SK-N-SH (cell line): Measurements from ENCODE around the gene CHRNA5. TPM values are rescaled to one million over a fixed set of nuclear protein-coding genes. Genes with fewer than 3 reads are reported as not detected.
A peak's percentile ranks its signal among the peaks of the same experiment; 100 is the strongest.

Experiments
- CTCF ChIA-PET: fragments of 300-600, 350-600 bp; formaldehyde crosslinking; extraction: SDS; loops from one replicate; lab custom pipeline; 2021; lab: Yijun Ruan, JAX
- POLR2A ChIA-PET: fragments of 350-600 bp; sonication (Branson Sonifier 250); formaldehyde crosslinking; extraction: SDS; loops from one replicate; lab custom pipeline; 2020; ENCODE audit warnings: antibody characterized with exemption, inconsistent platforms; lab: Yijun Ruan, JAX
- DNase-seq: peaks from one replicate; pipeline ENCODE4 v3.0.0; 2012
- H2AFZ ChIP-seq: fragments of 200-600 bp; sonication (generic); 2 replicates; pipeline ENCODE4 v1.8.1; 2016; ENCODE audit warnings: antibody characterized with exemption, mild to moderate bottlenecking, low read depth
- H3F3A ChIP-seq: fragments of 200-600 bp; sonication (generic); replicated peaks from 2 replicates; pipeline ENCODE3; 2016; ENCODE audit warnings: antibody characterized with exemption, mild to moderate bottlenecking; ENCODE audit not compliant: insufficient read depth
- H3K27ac ChIP-seq, 2 experiments: fragments of 200-500 bp in 1 of 2; fragments of 200-600 bp in 1 of 2; sonication (Bioruptor generic) in 1 of 2; sonication (generic), shearing (Covaris generic) in 1 of 2; 2 replicates each; pipeline versions ENCODE4 v1.5.1 to v1.6.1; 2014 to 2016; ENCODE audit warnings: low read depth in 2 of 2, inconsistent platforms in 1 of 2, low read length in 1 of 2, mild to moderate bottlenecking in 1 of 2, mixed read lengths in 1 of 2
- H3K27me3 ChIP-seq: fragments of 200-600 bp; sonication (generic), shearing (Covaris generic); 2 replicates; pipeline ENCODE4 v1.6.1; 2016; ENCODE audit warnings: mixed run types; ENCODE audit not compliant: insufficient read depth
- H3K36me3 ChIP-seq, 2 experiments: fragments of 200-500 bp in 1 of 2; fragments of 200-600 bp in 1 of 2; sonication (Bioruptor generic) in 1 of 2; sonication (generic) in 1 of 2; replicated peaks in 1 of 2; 2 replicates each; pipeline versions ENCODE3 to v1.5.1; 2014 to 2016; ENCODE audit warnings: low read length in 1 of 2, mild to moderate bottlenecking in 1 of 2; ENCODE audit not compliant: insufficient read depth in 2 of 2, control insufficient read depth in 1 of 2
- H3K4me1 ChIP-seq, 2 experiments: fragments of 200-500 bp in 1 of 2; fragments of 200-600 bp in 1 of 2; sonication (Bioruptor generic) in 1 of 2; sonication (generic), shearing (Covaris generic) in 1 of 2; 2 replicates each; pipeline versions ENCODE4 v1.5.1 to v1.6.1; 2014 to 2016; ENCODE audit warnings: low read depth in 1 of 2, low read length in 1 of 2, mixed run types in 1 of 2; ENCODE audit not compliant: insufficient read depth in 2 of 2, control insufficient read depth in 1 of 2
- H3K4me2 ChIP-seq: fragments of 200-600 bp; sonication (generic), shearing (Covaris generic); 2 replicates; pipeline ENCODE4 v1.6.1; 2017; ENCODE audit warnings: mixed run types
- H3K4me3 ChIP-seq, 2 experiments: fragments of 200-500 bp in 1 of 2; fragments of 200-600 bp in 1 of 2; sonication (Bioruptor generic) in 1 of 2; sonication (generic), shearing (Covaris generic) in 1 of 2; 2 replicates each; pipeline versions ENCODE4 v1.5.1 to v1.8.1; 2014 to 2016; ENCODE audit warnings: low read depth in 2 of 2, inconsistent platforms in 1 of 2, low read length in 1 of 2, mild to moderate bottlenecking in 1 of 2, mixed read lengths in 1 of 2, moderate library complexity in 1 of 2
- H3K79me2 ChIP-seq: fragments of 200-600 bp; sonication (generic); 2 replicates; pipeline ENCODE4 v1.8.1; 2017; ENCODE audit warnings: mild to moderate bottlenecking; ENCODE audit not compliant: insufficient read depth
- H3K9ac ChIP-seq: fragments of 200-600 bp; sonication (generic); 2 replicates; pipeline ENCODE4 v1.6.1; 2017; ENCODE audit warnings: mixed run types
- H3K9me2 ChIP-seq: fragments of 200-600 bp; sonication (generic); 2 replicates; pipeline ENCODE4 v1.6.1; 2017; ENCODE audit warnings: mixed run types
- H3K9me3 ChIP-seq: fragments of 200-600 bp; sonication (generic); 2 replicates; pipeline ENCODE4 v1.6.1; 2017; ENCODE audit warnings: mixed run types, mild to moderate bottlenecking, moderate library complexity
- H4K20me1 ChIP-seq: fragments of 200-600 bp; sonication (generic); 2 replicates; pipeline ENCODE4 v1.6.1; 2017; ENCODE audit warnings: mild to moderate bottlenecking, mixed run types; ENCODE audit not compliant: insufficient read depth
- CHD2 ChIP-seq: fragments of 150-350 bp; IDR thresholded peaks from 2 replicates; pipeline ENCODE4 v1.6.1; 2018; ENCODE audit warnings: low read length; ENCODE audit not compliant: partially characterized antibody
- EP300 ChIP-seq, 2 experiments: IDR thresholded peaks; 2 replicates each; pipeline versions ENCODE4 v1.4.0 to v1.6.1; 2012; ENCODE audit warnings: borderline replicate concordance in 1 of 2, low read depth in 1 of 2, low read length in 1 of 2
- EZH2phosphoT487 ChIP-seq: fragments of 200-600 bp; sonication (generic); IDR thresholded peaks from 2 replicates; pipeline ENCODE4 v1.6.1; 2017; ENCODE audit warnings: low read depth, mixed run types, mild to moderate bottlenecking, antibody characterized with exemption, moderate library complexity, borderline replicate concordance
- FOXJ3 ChIP-seq: sonication (generic); formaldehyde crosslinking; IDR thresholded peaks from 2 replicates; pipeline ENCODE4 v1.5.1; 2020; ENCODE audit warnings: mild to moderate bottlenecking, missing genetic modification reagents
- GABPA ChIP-seq: IDR thresholded peaks from 2 replicates; pipeline ENCODE4 v1.4.0; 2012; ENCODE audit warnings: low read depth, mild to moderate bottlenecking
- GATA2 ChIP-seq: sonication (generic); formaldehyde crosslinking; IDR thresholded peaks from 2 replicates; pipeline ENCODE4 v1.5.0; 2020; ENCODE audit warnings: mild to moderate bottlenecking, missing genetic modification reagents
- JUND ChIP-seq: IDR thresholded peaks from 2 replicates; pipeline ENCODE4 v1.4.0; 2012
- MEF2A ChIP-seq: IDR thresholded peaks from 2 replicates; pipeline ENCODE4 v1.4.0; 2012; ENCODE audit warnings: low read depth, borderline replicate concordance
- MXI1 ChIP-seq: IDR thresholded peaks from 2 replicates; pipeline ENCODE4 v1.6.1; 2012; ENCODE audit warnings: mild to moderate bottlenecking, low read depth, low read length, improper control_type of control experiment
- POLR2AphosphoS5 ChIP-seq: IDR thresholded peaks from 2 replicates; pipeline ENCODE4 v1.6.1; 2012; ENCODE audit warnings: low read depth, low read length
- RAD21 ChIP-seq: IDR thresholded peaks from 2 replicates; pipeline ENCODE4 v1.6.1; 2012; ENCODE audit warnings: mild to moderate bottlenecking, low read length
- RFX5 ChIP-seq: IDR thresholded peaks from 2 replicates; pipeline ENCODE4 v1.6.1; 2012; ENCODE audit warnings: mild to moderate bottlenecking, improper control_type of control experiment, low read length
- SIN3A ChIP-seq: IDR thresholded peaks from 2 replicates; pipeline ENCODE4 v1.6.1; 2012; ENCODE audit warnings: low read depth, mild to moderate bottlenecking, low read length, moderate library complexity, borderline replicate concordance
- SMC3 ChIP-seq: IDR thresholded peaks from 2 replicates; pipeline ENCODE4 v1.6.1; 2012; ENCODE audit warnings: low read depth, low read length, improper control_type of control experiment
- TCF12 ChIP-seq: IDR thresholded peaks from 2 replicates; pipeline ENCODE4 v1.4.0; 2012
- TEAD4 ChIP-seq: IDR thresholded peaks from 2 replicates; pipeline ENCODE4 v1.4.0; 2012; ENCODE audit warnings: mild to moderate bottlenecking, borderline replicate concordance; ENCODE audit not compliant: insufficient read depth
- YY1 ChIP-seq: IDR thresholded peaks from 2 replicates; pipeline ENCODE4 v1.4.0; 2012; ENCODE audit warnings: low read depth, mild to moderate bottlenecking
- WGBS: methylation state at CpG from one replicate; pipeline ENCODE4 v1.1.6; 2017; ENCODE audit warnings: low lambda C conversion rate; 5-methylcytosine and 5-hydroxymethylcytosine counted together
- polyA plus RNA-seq, 3 experiments: library from polyadenylated mRNA; depleted of rRNA; stranded (reverse); fragments of >200 nt; gene quantifications; 2 replicates each; pipeline ENCODE4 v1.2.3, GENCODE V29; 2012
- TF ChIP-seq, protein P1 (sequence below): fragments of 200-600 bp; sonication (generic); IDR thresholded peaks from 2 replicates; pipeline ENCODE4 v1.6.1; 2017; ENCODE audit warnings: antibody characterized with exemption, mild to moderate bottlenecking, moderate library complexity
- TF ChIP-seq, protein P2 (sequence below): IDR thresholded peaks from 2 replicates; pipeline ENCODE4 v1.6.1; 2012; ENCODE audit warnings: mild to moderate bottlenecking, low read depth, low read length, moderate library complexity
- TF ChIP-seq, protein P3 (sequence below): IDR thresholded peaks from 2 replicates; pipeline ENCODE4 v1.4.0; 2012; ENCODE audit warnings: low read depth

CHRNA5 gene
- polyA plus RNA-seq, 1 of the 3 experiments (the other 2 are of a cell fraction) = 5.5 TPM

DNA sequence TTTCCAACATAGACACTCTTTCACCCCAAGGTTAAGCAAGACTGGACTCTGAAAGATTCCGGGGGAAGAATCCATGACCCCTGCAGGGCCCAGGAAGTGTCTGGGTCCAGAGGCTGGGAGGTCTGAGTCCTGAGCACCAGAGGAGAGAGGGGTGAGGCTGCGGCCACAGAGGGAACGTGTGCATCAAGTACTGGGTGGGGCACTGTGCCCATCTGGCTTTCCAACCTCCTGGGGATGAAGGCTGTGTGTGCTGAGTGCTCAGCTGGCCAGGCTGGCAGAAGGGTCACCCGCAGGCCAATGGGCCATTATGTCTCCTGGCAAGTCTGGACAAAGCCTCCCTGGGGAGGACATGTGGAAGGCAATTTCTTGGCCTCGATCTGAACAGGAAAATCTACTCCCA lies 52.2 kb downstream of the CHRNA5 start:
- Histone ChIP-seq H3F3A (peaks cover 4% of the 10 kb centered on the region), H3K9ac (no peak overlapping the region), H3K27me3 (peaks cover 35% of the 10 kb centered on the region), H3K4me3 (no peak overlapping the region), H4K20me1 (peaks cover 14% of the 10 kb centered on the region), H3K9me2 (no peaks in the 10 kb centered on the region), H3K27ac (peak overlapping the region in 1 of 2 experiments; percentile 99; a peak in 1 of 4 replicates), H3K4me1 (peaks cover 4 to 43% of the 10 kb centered on the region in 2 experiments; a peak in 2 of 4 replicates), H2AFZ (no peak overlapping the region), H3K36me3 (peaks cover 0 to 2% of the 10 kb centered on the region in 2 experiments), H3K79me2 (no peaks in the 10 kb centered on the region), H3K4me2 (no peak overlapping the region), H3K9me3 (no peaks in the 10 kb centered on the region)
- TF ChIP-seq GATA2 (CRISPR knock-in tag) (no peak), MXI1 (no peak), CHD2 (no peak), GABPA (no peak)
- TF ChIP-seq, protein P1, sequence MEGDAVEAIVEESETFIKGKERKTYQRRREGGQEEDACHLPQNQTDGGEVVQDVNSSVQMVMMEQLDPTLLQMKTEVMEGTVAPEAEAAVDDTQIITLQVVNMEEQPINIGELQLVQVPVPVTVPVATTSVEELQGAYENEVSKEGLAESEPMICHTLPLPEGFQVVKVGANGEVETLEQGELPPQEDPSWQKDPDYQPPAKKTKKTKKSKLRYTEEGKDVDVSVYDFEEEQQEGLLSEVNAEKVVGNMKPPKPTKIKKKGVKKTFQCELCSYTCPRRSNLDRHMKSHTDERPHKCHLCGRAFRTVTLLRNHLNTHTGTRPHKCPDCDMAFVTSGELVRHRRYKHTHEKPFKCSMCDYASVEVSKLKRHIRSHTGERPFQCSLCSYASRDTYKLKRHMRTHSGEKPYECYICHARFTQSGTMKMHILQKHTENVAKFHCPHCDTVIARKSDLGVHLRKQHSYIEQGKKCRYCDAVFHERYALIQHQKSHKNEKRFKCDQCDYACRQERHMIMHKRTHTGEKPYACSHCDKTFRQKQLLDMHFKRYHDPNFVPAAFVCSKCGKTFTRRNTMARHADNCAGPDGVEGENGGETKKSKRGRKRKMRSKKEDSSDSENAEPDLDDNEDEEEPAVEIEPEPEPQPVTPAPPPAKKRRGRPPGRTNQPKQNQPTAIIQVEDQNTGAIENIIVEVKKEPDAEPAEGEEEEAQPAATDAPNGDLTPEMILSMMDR = no peak
- TF ChIP-seq, protein P2, sequence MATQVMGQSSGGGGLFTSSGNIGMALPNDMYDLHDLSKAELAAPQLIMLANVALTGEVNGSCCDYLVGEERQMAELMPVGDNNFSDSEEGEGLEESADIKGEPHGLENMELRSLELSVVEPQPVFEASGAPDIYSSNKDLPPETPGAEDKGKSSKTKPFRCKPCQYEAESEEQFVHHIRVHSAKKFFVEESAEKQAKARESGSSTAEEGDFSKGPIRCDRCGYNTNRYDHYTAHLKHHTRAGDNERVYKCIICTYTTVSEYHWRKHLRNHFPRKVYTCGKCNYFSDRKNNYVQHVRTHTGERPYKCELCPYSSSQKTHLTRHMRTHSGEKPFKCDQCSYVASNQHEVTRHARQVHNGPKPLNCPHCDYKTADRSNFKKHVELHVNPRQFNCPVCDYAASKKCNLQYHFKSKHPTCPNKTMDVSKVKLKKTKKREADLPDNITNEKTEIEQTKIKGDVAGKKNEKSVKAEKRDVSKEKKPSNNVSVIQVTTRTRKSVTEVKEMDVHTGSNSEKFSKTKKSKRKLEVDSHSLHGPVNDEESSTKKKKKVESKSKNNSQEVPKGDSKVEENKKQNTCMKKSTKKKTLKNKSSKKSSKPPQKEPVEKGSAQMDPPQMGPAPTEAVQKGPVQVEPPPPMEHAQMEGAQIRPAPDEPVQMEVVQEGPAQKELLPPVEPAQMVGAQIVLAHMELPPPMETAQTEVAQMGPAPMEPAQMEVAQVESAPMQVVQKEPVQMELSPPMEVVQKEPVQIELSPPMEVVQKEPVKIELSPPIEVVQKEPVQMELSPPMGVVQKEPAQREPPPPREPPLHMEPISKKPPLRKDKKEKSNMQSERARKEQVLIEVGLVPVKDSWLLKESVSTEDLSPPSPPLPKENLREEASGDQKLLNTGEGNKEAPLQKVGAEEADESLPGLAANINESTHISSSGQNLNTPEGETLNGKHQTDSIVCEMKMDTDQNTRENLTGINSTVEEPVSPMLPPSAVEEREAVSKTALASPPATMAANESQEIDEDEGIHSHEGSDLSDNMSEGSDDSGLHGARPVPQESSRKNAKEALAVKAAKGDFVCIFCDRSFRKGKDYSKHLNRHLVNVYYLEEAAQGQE = no peak
- ChIA-PET CTCF (interaction anchor here (0.7 to 5.3 kb wide), 6 partner anchors 20 to 367 kb away, joined by 3 to 57 read pairs (median 6); partner anchors contain the start of genes CHRNA5 and PSMA4), POLR2A (interaction anchor here (0.5 kb wide), 1 partner anchor 22 kb away, joined by 3 read pairs; no protein-coding TSS in a partner anchor)
- WGBS = 59% methylated on average over 3 of the region's 5 CpGs
- DNase-seq = no peak

DNA sequence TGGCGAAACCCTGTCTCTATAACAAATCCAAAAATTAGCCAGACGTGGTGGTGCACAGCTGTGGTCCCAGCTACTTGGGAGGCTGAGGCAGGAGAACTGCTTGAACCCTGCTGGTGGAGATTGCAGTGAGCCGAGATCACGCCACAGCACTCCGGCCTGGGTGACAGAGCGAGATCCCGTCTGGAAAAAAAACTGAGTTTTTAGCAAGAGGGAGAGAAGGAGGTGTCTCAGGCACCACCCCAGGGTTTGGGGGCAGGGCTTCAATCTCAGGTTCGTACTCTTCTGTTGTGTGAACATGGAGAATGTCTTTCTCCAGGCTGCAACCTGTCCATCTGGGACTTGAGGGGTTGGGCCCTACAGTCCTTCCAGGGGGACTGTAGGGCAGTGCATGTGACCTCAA lies 52.7 kb downstream of the CHRNA5 start:
- H3K9ac ChIP-seq = no peak overlapping the region
- H2AFZ ChIP-seq = no peak overlapping the region
- H3K4me1 ChIP-seq = peaks cover 4 to 43% of the 10 kb centered on the region in 2 experiments; a peak in 2 of 4 replicates
- H3F3A ChIP-seq = peaks cover 4% of the 10 kb centered on the region
- peaks cover 0 to 2% of the 10 kb centered on the region in 2 experiments for H3K36me3 ChIP-seq
- ChIA-PET CTCF (interaction anchor here (0.7 to 5.3 kb wide), 15 partner anchors 13 to 367 kb away, joined by 3 to 57 read pairs (median 9); partner anchors contain the start of genes CHRNA5 and PSMA4), POLR2A (interaction anchor here (1.1 to 4.3 kb wide), 6 partner anchors 20 to 134 kb away, joined by 6 to 55 read pairs (median 23); partner anchors contain the start of genes CHRNA5 and CHRNB4)
- H3K4me3 ChIP-seq = no peak overlapping the region; a peak in 1 of 4 replicates
- H3K9me3 ChIP-seq = no peaks in the 10 kb centered on the region
- no peaks in the 10 kb centered on the region for H3K9me2 ChIP-seq
- H4K20me1 ChIP-seq = peaks cover 15% of the 10 kb centered on the region
- no peak overlapping the region for H3K4me2 ChIP-seq
- H3K79me2 ChIP-seq = no peaks in the 10 kb centered on the region
- peak overlapping the region in 1 of 2 experiments; percentile 99; a peak in 1 of 4 replicates for H3K27ac ChIP-seq
- H3K27me3 ChIP-seq = peaks cover 36% of the 10 kb centered on the region
- DNase-seq = no peak
- WGBS = 73% methylated on average over 7 of the region's 8 CpGs
- TF ChIP-seq FOXJ3 (CRISPR knock-in tag) (no peak), JUND (no peak), EZH2phosphoT487 (no peak), EP300 (IDR thresholded peaks at IDR 0.05; ENCODE audit: borderline replicate concordance in 1 of 2, low read depth in 1 of 2, low read length in 1 of 2) (no peak), RFX5 (no peak), MEF2A (no peak), TCF12 (no peak), RAD21 (no peak), POLR2AphosphoS5 (no peak), YY1 (no peak), SIN3A (no peak), MXI1 (no peak), TEAD4 (no peak), SMC3 (no peak)
- TF ChIP-seq, protein P3, sequence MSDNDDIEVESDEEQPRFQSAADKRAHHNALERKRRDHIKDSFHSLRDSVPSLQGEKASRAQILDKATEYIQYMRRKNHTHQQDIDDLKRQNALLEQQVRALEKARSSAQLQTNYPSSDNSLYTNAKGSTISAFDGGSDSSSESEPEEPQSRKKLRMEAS = no peak
